ENCODE measurements around the gene NTRK2. TPM values are rescaled to one million over a fixed set of nuclear protein-coding genes. Genes with fewer than 3 reads are reported as not detected.

Gene NTRK2
- total RNA-seq, 2 donors from 2014 or later, result 11.9 to 30.1 TPM

DNA sequence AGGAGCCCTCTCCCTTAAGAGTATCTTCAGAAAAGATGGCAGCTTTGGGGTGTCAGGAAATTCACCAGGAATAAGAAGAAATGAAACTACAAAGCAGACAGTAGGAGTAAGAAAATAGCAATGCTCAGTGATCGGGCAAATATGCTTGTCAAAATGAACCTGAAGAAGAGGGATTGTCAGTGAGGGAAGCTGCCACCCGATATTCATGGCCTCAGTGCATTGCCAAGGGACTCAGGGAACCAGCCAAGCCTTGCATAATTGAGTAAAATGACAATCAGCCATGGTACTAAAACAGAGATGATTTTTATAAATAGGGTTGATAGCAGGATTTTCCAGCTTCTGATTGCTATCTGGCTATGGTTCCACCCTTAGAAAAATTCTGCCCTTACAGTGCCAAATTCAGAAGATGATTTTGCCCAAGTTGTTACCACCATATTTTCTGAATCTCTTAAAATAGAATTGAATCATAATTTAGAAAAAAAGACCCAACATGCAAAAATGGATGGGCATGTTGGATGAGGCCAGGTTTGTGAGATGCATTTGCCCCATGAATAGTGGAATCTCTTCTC lies 274.0 kb downstream of the NTRK2 start:
- no peaks in the 10 kb centered on the region for H3K27me3 ChIP-seq
- no peak overlapping the region for H3K4me3 ChIP-seq
- TF ChIP-seq, protein P1, sequence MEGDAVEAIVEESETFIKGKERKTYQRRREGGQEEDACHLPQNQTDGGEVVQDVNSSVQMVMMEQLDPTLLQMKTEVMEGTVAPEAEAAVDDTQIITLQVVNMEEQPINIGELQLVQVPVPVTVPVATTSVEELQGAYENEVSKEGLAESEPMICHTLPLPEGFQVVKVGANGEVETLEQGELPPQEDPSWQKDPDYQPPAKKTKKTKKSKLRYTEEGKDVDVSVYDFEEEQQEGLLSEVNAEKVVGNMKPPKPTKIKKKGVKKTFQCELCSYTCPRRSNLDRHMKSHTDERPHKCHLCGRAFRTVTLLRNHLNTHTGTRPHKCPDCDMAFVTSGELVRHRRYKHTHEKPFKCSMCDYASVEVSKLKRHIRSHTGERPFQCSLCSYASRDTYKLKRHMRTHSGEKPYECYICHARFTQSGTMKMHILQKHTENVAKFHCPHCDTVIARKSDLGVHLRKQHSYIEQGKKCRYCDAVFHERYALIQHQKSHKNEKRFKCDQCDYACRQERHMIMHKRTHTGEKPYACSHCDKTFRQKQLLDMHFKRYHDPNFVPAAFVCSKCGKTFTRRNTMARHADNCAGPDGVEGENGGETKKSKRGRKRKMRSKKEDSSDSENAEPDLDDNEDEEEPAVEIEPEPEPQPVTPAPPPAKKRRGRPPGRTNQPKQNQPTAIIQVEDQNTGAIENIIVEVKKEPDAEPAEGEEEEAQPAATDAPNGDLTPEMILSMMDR (IDR thresholded peaks at IDR 0.05), result no peak
- no peak overlapping the region for H3K27ac ChIP-seq
- no peak for DNase-seq (ENCODE audit: low spot score)
- H3K9me3 ChIP-seq, result no peaks in the 10 kb centered on the region
- no peaks in the 10 kb centered on the region for H3K36me3 ChIP-seq
- H3K4me1 ChIP-seq, result peaks cover 0 to 18% of the 10 kb centered on the region in 2 donors

DNA sequence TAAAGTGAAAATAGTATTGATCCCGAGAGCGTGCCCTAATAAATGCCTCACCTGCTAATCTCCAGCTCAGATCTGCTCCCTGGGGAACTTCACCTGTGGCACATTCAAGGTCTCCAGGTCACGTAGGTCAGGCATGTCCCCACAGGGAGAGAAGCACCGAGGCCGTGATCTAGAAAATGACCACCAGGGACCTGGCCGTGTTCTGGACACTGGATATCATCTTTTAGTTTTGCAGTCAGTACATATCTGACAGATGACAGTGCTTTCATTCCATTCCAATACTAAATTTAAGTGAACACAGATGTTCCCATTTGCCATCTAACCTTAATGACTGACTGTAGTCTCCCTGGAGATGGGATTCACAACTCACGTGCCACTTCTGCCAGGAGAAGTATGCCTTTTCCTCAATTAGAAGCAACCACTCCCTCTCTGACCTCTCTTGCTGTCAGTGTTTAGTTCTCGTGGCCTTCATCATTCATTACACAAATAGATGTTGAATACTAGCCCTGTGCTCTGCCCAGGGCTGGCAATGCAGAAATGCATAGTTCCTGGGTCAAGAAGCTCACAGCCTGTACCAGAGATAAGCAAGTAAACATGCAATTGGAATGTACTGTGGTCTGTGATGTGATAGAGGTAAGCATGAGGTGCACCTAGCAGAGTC lies 276.5 kb downstream of the NTRK2 start:
- Histone ChIP-seq H3K27me3 (no peaks in the 10 kb centered on the region), H3K36me3 (no peaks in the 10 kb centered on the region), H3K27ac (peak overlapping the region in 1 of 2 donors; percentile 55), H3K4me1 (peaks cover 0 to 18% of the 10 kb centered on the region in 2 donors), H3K4me3 (no peak overlapping the region), H3K9me3 (no peaks in the 10 kb centered on the region)
- TF ChIP-seq, protein P1 (IDR thresholded peaks at IDR 0.05), result no peak
- DNase-seq (ENCODE audit: low spot score), result no peak

DNA sequence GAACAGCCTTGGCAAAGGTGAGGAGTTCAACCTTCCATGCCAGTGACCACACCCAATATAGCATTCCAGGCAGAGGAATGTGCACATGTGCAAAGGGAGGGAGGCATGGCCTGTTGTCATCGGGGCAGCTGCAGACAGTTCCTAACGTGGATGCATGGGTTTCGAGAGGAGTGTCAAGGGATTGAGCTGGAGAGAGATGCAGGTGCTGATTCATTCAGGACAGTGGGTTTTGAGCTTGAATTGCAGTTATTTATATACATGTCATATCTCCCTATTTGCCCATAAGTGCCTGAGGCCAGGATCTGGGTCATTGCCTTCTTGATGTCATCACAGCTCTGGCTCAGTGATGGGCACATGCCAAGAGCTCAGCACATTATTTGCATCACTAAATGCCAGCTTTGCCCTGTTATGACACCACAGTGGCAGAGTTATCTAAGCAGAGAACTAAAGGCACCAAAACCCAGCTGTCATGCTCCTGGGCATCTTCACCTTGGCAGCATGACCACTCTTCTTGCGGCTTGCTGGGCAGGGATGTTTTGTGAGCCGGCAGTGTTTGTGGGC lies 278.0 kb downstream of the NTRK2 start:
- Histone ChIP-seq H3K4me1 (peaks cover 0 to 18% of the 10 kb centered on the region in 2 donors), H3K9me3 (no peaks in the 10 kb centered on the region), H3K27me3 (no peaks in the 10 kb centered on the region), H3K36me3 (no peaks in the 10 kb centered on the region), H3K4me3 (no peak overlapping the region), H3K27ac (peak overlapping the region in 1 of 2 donors; percentile 55)
- TF ChIP-seq, protein P1 (IDR thresholded peaks at IDR 0.05), result no peak
- no peak for DNase-seq (ENCODE audit: low spot score)

DNA sequence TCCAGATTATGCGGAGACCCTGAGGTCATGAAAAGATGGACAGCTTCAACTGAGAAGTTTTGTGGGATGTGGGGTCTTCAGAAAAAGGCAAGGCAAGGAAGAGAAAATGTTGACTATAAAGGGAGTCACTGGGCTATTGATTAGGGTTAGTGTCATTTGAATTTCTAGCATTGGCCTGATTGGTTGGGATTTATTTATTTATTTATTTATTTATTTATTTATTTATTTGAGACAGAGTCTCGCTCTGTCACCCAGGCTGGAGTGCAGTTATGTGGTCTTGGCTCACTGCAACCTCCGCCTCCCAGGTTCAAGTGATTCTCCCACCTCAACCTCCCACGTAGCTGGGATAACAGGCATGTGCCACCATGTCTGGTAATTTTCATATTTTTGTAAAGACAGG lies 279.7 kb downstream of the NTRK2 start:
- H3K9me3 ChIP-seq, result no peaks in the 10 kb centered on the region
- no peaks in the 10 kb centered on the region for H3K36me3 ChIP-seq
- H3K4me3 ChIP-seq, result no peak overlapping the region
- TF ChIP-seq, protein P1 (IDR thresholded peaks at IDR 0.05), result no peak
- H3K27ac ChIP-seq, result no peak overlapping the region
- peaks cover 0 to 22% of the 10 kb centered on the region in 2 donors for H3K4me1 ChIP-seq
- no peaks in the 10 kb centered on the region for H3K27me3 ChIP-seq
- no peak for DNase-seq (ENCODE audit: low spot score)

DNA sequence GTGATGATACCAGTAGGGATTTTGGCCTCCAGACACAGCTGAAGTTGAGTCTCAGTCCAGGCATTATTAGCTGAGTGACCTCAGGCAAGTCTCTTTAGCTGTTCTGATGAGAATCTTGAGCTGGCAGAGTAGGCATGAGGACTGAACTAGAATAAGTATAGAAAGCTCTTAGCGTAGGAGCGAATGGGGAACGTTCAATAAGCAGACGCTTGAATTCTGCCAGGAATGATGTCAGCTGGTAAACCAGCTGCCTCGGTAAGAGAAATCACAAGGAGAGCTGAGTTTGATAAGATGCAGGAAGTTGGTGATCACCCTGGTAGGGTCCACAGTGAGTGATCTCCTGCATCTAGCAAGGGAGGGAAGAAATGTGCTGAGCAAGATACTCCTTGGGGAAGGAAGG lies 280.4 kb downstream of the NTRK2 start:
- no peaks in the 10 kb centered on the region for H3K9me3 ChIP-seq
- H3K36me3 ChIP-seq, result no peaks in the 10 kb centered on the region
- DNase-seq (ENCODE audit: low spot score), result no peak
- no peaks in the 10 kb centered on the region for H3K27me3 ChIP-seq
- TF ChIP-seq, protein P1 (IDR thresholded peaks at IDR 0.05), result no peak
- H3K4me1 ChIP-seq, result peaks cover 0 to 22% of the 10 kb centered on the region in 2 donors
- no peak overlapping the region for H3K27ac ChIP-seq
- no peak overlapping the region for H3K4me3 ChIP-seq
